ENCODE data around the gene CHCHD6. TPM values are rescaled to one million over a fixed set of nuclear protein-coding genes. Genes with fewer than 3 reads are reported as not detected.

The CHCHD6 gene
- total and polyA plus RNA-seq, 4 donors: 12.1 to 22.6 (median 17.5) TPM

DNA sequence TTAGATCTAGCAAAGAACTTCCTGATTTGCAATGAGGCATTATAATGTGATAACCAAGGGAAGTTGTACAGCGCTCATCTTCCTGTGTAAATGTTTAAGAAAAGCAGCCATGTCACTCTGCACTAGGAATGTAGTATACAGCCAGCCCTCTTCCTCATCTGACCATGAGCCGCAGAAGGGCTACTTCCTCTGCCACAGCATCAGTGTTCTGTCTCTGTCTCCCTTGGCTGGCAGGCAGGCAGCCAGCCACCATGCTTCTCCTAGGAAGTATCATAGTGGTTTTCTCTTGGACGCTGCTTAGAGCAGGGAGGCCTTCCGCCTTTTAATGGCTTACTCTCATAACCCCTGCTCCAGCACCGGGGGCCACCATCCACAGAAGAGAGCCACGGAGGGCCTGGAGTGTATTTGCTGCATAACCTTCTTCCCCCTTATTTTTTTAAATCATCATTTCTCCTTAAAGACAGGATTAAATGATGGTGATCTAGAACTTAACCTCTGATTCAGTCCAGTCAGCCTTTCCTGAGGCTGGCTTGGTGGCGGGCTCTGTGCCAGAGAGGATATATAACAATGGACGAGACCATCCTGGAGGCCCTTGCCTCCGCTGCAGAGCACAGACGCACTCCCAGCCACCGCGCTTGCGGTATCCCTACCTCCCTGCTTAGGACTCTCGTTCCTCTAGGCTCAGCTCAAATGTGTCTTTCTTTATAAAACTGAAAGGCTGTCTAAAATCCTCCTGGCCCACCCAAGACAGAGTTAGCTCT lies 221.6 kb downstream of the CHCHD6 start:
- no peak overlapping the region for H3K9ac ChIP-seq (ENCODE audit: insufficient read depth in 1 of 2, low read length in 2 of 2)
- H3K4me1 ChIP-seq (ENCODE audit: control insufficient read depth in 5 of 5, insufficient read depth in 5 of 5, low read length in 5 of 5): peaks cover 0 to 11% (median 6%) of the 10 kb centered on the region in 5 donors
- ATAC-seq (ENCODE audit: insufficient read depth, low FRiP score) (no peak), DNase-seq (peak; percentile 42 to 62 (median 48))
- H3K27me3 ChIP-seq (ENCODE audit: control insufficient read depth in 3 of 3, insufficient read depth in 3 of 3, low read length in 2 of 3): no peaks in the 10 kb centered on the region
- TF ChIP-seq, protein P1, sequence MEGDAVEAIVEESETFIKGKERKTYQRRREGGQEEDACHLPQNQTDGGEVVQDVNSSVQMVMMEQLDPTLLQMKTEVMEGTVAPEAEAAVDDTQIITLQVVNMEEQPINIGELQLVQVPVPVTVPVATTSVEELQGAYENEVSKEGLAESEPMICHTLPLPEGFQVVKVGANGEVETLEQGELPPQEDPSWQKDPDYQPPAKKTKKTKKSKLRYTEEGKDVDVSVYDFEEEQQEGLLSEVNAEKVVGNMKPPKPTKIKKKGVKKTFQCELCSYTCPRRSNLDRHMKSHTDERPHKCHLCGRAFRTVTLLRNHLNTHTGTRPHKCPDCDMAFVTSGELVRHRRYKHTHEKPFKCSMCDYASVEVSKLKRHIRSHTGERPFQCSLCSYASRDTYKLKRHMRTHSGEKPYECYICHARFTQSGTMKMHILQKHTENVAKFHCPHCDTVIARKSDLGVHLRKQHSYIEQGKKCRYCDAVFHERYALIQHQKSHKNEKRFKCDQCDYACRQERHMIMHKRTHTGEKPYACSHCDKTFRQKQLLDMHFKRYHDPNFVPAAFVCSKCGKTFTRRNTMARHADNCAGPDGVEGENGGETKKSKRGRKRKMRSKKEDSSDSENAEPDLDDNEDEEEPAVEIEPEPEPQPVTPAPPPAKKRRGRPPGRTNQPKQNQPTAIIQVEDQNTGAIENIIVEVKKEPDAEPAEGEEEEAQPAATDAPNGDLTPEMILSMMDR (IDR thresholded peaks at IDR 0.05; ENCODE audit: control extremely low read depth, extremely low read depth): no peak
- H3K27ac ChIP-seq (ENCODE audit: low read depth in 1 of 2, low read length in 1 of 2): peak overlapping the region in 1 of 2 donors; percentile 73
- no peak overlapping the region for H3K4me3 ChIP-seq
- peaks cover 0 to 1% (median 0%) of the 10 kb centered on the region in 4 donors for H3K9me3 ChIP-seq (ENCODE audit: control insufficient read depth in 4 of 4, insufficient read depth in 3 of 4, low read length in 3 of 4)
- 62 to 66% methylated on average over 14 of the region's 14 CpGs for WGBS, 2 donors
- no peaks in the 10 kb centered on the region for H3K36me3 ChIP-seq (ENCODE audit: control insufficient read depth in 4 of 4, insufficient read depth in 4 of 4, low read length in 4 of 4)

DNA sequence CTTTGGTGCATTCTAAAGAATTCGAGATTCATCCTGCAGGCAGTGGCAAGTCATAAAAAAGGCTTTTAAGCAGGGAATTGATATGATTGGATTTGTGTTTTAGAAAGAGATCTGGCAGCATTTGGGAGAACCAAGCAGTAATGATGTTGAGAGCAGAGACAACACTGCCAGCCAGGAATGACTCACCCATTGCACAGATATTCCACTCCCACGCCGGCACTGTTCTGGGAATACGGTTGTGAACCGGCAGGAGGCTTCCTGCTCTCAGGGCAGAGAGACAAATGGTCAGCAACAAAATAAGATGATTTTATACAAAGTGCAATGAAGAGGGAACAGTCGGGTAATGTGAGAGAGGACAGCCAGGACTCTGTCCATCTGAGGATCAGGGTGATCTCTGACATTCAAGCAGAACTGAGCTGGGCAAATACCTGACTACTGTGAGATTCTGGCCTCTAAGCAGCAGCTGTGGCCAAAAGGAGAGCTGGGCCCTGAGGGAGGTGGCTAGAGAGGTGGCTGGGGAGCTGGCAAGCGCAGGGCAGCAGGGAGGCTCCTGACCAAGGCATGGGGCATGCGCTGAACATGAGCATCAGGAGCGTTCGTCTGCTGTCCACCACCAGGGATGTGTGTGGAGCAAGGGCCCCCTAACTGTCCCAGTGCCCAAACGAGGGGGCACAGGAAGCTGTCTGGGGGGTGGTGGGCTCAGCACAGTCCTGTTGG lies 222.8 kb downstream of the CHCHD6 start:
- Histone ChIP-seq H3K36me3 (ENCODE audit: control insufficient read depth in 4 of 4, insufficient read depth in 4 of 4, low read length in 4 of 4) (no peaks in the 10 kb centered on the region), H3K4me1 (ENCODE audit: control insufficient read depth in 5 of 5, insufficient read depth in 5 of 5, low read length in 5 of 5) (peaks cover 0 to 14% (median 6%) of the 10 kb centered on the region in 5 donors), H3K4me3 (no peak overlapping the region), H3K9me3 (ENCODE audit: control insufficient read depth in 4 of 4, insufficient read depth in 3 of 4, low read length in 3 of 4) (no peaks in the 10 kb centered on the region), H3K27ac (ENCODE audit: low read depth in 1 of 2, low read length in 1 of 2) (peak overlapping the region; percentile 0 to 17), H3K9ac (ENCODE audit: insufficient read depth in 1 of 2, low read length in 2 of 2) (no peak overlapping the region), H3K27me3 (ENCODE audit: control insufficient read depth in 3 of 3, insufficient read depth in 3 of 3, low read length in 2 of 3) (no peaks in the 10 kb centered on the region)
- WGBS, 2 donors: 78 to 86% methylated on average over 11 of the region's 11 CpGs
- DNase-seq (no peak), ATAC-seq (ENCODE audit: insufficient read depth, low FRiP score) (peak; percentile 71)
- TF ChIP-seq, protein P1 (IDR thresholded peaks at IDR 0.05; ENCODE audit: control extremely low read depth, extremely low read depth): no peak

DNA sequence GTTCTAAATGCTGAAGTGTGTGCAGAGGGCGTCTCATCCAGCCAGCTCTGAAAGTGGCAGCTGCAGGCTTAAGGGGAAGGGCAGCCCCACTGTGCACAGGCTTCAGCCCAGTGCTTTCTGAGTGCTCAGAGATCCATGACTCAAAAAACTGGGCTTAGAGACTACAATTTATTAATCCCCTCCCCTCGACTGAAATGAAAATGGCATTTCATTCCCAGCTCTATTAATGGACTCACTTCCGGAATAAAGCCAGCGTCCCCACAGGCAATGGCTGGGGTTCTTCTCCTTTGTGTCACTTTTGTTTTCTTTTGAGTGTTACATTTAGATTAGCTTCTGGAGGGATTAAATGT lies 223.3 kb downstream of the CHCHD6 start:
- H3K4me1 ChIP-seq (ENCODE audit: control insufficient read depth in 5 of 5, insufficient read depth in 5 of 5, low read length in 5 of 5): peaks cover 3 to 19% (median 7%) of the 10 kb centered on the region in 5 donors
- H3K9me3 ChIP-seq (ENCODE audit: control insufficient read depth in 4 of 4, insufficient read depth in 3 of 4, low read length in 3 of 4): no peaks in the 10 kb centered on the region
- TF ChIP-seq, protein P1 (IDR thresholded peaks at IDR 0.05; ENCODE audit: control extremely low read depth, extremely low read depth): no peak
- H3K9ac ChIP-seq (ENCODE audit: insufficient read depth in 1 of 2, low read length in 2 of 2): no peak overlapping the region
- H3K27me3 ChIP-seq (ENCODE audit: control insufficient read depth in 3 of 3, insufficient read depth in 3 of 3, low read length in 2 of 3): no peaks in the 10 kb centered on the region
- no peaks in the 10 kb centered on the region for H3K36me3 ChIP-seq (ENCODE audit: control insufficient read depth in 4 of 4, insufficient read depth in 4 of 4, low read length in 4 of 4)
- DNase-seq (no peak), ATAC-seq (ENCODE audit: insufficient read depth, low FRiP score) (no peak)
- WGBS, 2 donors: 84 to 88% methylated on average over 4 of the region's 4 CpGs
- H3K27ac ChIP-seq (ENCODE audit: low read depth in 1 of 2, low read length in 1 of 2): peak overlapping the region; percentile 0 to 17
- no peak overlapping the region for H3K4me3 ChIP-seq
